Epithelial cell of esophagus (primary cell): Measurements from ENCODE around the gene DOP1A.

Experiments
- DNase-seq: peaks from one replicate; pipeline ENCODE4 v3.0.0; 2010; ENCODE audit warnings: low read depth
- H3K4me3 ChIP-seq: 2 replicates; pipeline ENCODE4 v1.5.1; 2011; ENCODE audit warnings: mild to moderate bottlenecking, low read length, control low read depth
- TF ChIP-seq, protein P1 (sequence below): IDR thresholded peaks from 2 replicates; pipeline ENCODE4 v1.5.1; 2011; ENCODE audit warnings: low read depth, mild to moderate bottlenecking, low read length, control low read depth, inconsistent platforms; ENCODE audit not compliant: insufficient read depth; ENCODE audit errors: missing control alignments

The DOP1A gene

DNA sequence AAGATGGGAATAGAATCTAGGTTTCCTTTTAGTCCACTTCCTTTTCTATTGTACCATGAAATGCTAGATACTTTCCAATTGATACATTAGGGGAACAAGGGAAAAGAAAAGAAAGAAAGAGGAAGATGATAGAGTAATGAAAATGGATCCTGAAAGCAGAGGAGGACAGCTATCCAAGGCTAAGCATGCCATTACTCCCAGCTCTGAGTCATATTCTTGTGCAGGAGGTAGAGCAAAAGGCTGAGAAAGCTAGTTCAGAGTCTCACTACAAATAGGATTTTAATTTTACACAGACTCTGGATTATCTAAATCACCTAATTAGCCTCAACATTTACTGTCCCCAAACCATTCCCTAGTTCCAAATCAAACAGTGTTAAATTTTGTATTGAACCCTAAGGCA lies 149.3 kb downstream of the DOP1A start:
- TF ChIP-seq, protein P1, sequence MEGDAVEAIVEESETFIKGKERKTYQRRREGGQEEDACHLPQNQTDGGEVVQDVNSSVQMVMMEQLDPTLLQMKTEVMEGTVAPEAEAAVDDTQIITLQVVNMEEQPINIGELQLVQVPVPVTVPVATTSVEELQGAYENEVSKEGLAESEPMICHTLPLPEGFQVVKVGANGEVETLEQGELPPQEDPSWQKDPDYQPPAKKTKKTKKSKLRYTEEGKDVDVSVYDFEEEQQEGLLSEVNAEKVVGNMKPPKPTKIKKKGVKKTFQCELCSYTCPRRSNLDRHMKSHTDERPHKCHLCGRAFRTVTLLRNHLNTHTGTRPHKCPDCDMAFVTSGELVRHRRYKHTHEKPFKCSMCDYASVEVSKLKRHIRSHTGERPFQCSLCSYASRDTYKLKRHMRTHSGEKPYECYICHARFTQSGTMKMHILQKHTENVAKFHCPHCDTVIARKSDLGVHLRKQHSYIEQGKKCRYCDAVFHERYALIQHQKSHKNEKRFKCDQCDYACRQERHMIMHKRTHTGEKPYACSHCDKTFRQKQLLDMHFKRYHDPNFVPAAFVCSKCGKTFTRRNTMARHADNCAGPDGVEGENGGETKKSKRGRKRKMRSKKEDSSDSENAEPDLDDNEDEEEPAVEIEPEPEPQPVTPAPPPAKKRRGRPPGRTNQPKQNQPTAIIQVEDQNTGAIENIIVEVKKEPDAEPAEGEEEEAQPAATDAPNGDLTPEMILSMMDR: no peak
- DNase-seq: no peak
- no peak overlapping the region for H3K4me3 ChIP-seq
